Measurements from ENCODE around the gene SAMD10. TPM values are rescaled to one million over a fixed set of nuclear protein-coding genes. Genes with fewer than 3 reads are reported as not detected.

SAMD10 gene
- total and polyA plus RNA-seq, 2 of the 8 experiments (the other 6 are each of a cell fraction or from before 2014, with no cell fraction given) = 3.0 to 5.2 TPM

DNA sequence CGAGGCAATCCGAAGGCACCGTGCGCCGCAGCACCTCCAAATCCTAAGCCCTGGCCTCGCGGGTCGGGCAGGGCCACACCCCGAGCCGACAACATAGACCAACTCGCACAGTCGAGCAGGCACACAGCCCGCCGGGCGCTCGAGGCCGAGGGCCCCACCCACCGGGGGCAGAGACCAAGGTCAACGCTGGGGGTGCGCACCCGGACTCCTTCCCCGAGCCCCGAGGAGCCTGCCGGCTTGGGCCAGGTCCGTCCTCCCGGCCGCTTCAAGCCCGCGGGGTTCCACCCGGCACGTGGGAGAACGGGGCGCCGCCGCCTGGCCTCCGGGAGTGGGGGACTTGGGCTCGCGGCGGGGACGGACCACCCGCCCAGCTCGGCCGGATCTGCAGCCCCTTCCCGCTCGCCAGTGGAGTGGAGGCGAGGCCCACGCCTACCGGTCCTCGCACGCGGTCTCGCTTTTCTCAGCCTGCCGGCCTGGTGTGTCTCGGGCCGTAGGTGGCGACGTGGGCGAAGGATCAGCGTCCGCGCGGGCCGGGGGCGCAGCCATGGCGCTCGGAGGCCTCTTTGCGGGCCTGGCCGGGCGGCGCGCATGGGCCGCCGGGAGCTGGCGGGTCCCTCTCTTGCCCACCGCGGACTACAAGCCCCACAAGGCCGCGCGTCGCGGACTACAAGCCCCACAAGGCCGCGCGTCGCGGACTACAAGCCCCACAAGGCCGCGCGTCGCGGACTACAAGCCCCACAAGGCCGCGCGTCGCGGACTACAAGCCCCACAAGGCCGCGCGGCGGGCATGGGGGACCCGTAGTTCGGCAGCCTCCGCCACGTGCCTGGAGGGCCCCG, 23.4 kb downstream of the SAMD10 start, which contains the start of gene UCKL1:
Gene UCKL1, minus strand, starts transcription at position 590 of the 837 bp plus-strand sequence. Its CDS starts 44 bp downstream, at position 546.
- WGBS, 2 experiments (ENCODE audit: extremely low coverage in 1 of 2, insufficient coverage in 1 of 2, insufficient read length in 1 of 2, insufficient replicate concordance in 2 of 2, low coverage in 1 of 2, low lambda C conversion rate in 2 of 2, missing lambda C conversion rate in 1 of 2) = 1% methylated on average over 71 of the region's 105 CpGs; no CpG with 5 or more reads in 1 of the 2 experiments
- peak within 1 kb of the TSS; percentile 59 for H3K56ac ChIP-seq (replicated peaks; ENCODE audit: insufficient read length, low read depth, low read length)
- no peak within 1 kb of the TSS for H2BK20ac ChIP-seq (ENCODE audit: low read length)
- peaks cover 0 to 19% (median 12%) of the 10 kb centered on the region in 4 experiments; a peak in 6 of 7 replicates for H3K4me1 ChIP-seq (replicated peaks in 1 of 4; ENCODE audit: control insufficient read depth in 3 of 4, insufficient read depth in 4 of 4, low read length in 3 of 4)
- H3K23ac ChIP-seq (ENCODE audit: insufficient read length) = no peak within 1 kb of the TSS
- H3K4me2 ChIP-seq (ENCODE audit: insufficient read depth in 1 of 2, low read depth in 2 of 2, low read length in 2 of 2) = peak within 1 kb of the TSS; percentile 61 to 88
- H2AFZ ChIP-seq (ENCODE audit: low read length) = peak within 1 kb of the TSS; percentile 67; the same call in 1 of the 2 replicates
- H3K18ac ChIP-seq (ENCODE audit: extremely low read depth, low read length) = peak within 1 kb of the TSS; percentile 99
- no peak for FAIRE-seq
- peak within 1 kb of the TSS; percentile 21 for H2BK120ac ChIP-seq (replicated peaks; ENCODE audit: low read depth, low read length)
- peaks cover 8% of the 10 kb centered on the region; the same call in 1 of the 2 replicates for H3K23me2 ChIP-seq (ENCODE audit: low read depth, low read length)
- H3K79me1 ChIP-seq (ENCODE audit: low read depth, low read length) = peaks cover 22% of the 10 kb centered on the region
- H2BK5ac ChIP-seq (ENCODE audit: low read depth, low read length) = peak within 1 kb of the TSS; percentile 97
- no peak within 1 kb of the TSS for H2BK12ac ChIP-seq (ENCODE audit: low read depth, low read length)
- ChIA-PET POLR2A (ENCODE audit: partially characterized antibody) (interaction anchor here (0.6 to 4.0 kb wide), 12 partner anchors 12 to 435 kb away, joined by 3 to 68 read pairs (median 3); partner anchors contain the start of genes PRPF6 and TPD52L2), CTCF (ENCODE audit: partially characterized antibody) (interaction anchor here (0.7 to 2.9 kb wide), 5 partner anchors 16 to 60 kb away, joined by 3 to 14 read pairs (median 4); no protein-coding TSS in a partner anchor)
- H2AK5ac ChIP-seq (ENCODE audit: low read depth, low read length) = no peak within 1 kb of the TSS
- H3K4ac ChIP-seq (replicated peaks; ENCODE audit: insufficient read length, low read depth, low read length) = peak within 1 kb of the TSS; percentile 81
- DNase-seq (ENCODE audit: low read depth in 1 of 2, low spot score in 2 of 2) = peak in 1 of 2 experiments; percentile 91
- H4K5ac ChIP-seq (ENCODE audit: insufficient read length, low read depth, low read length) = peak within 1 kb of the TSS; percentile 95
- H4K8ac ChIP-seq (ENCODE audit: extremely low read depth, insufficient read depth, low read length) = peak within 1 kb of the TSS; percentile 91
- no peaks in the 10 kb centered on the region for H3K27me3 ChIP-seq (replicated peaks in 1 of 4; ENCODE audit: control insufficient read depth in 3 of 4, extremely low read depth in 1 of 4, insufficient read depth in 3 of 4, low read length in 3 of 4)
- H3K79me2 ChIP-seq (ENCODE audit: control insufficient read depth in 1 of 2, insufficient read depth in 2 of 2, low read length in 2 of 2) = peaks cover 17 to 45% of the 10 kb centered on the region in 2 experiments; a peak in 3 of 4 replicates
- H3K27ac ChIP-seq (ENCODE audit: low read depth, low read length) = peak within 1 kb of the TSS; percentile 69
- 0 out of 2 replicates have a peak within 1 kb of the TSS, but pooled peaks have one; percentile 29 for H2BK15ac ChIP-seq (ENCODE audit: low read length)
- H3K9ac ChIP-seq (replicated peaks in 1 of 4; ENCODE audit: extremely low read depth in 1 of 4, low read depth in 3 of 4, low read length in 3 of 4) = peak within 1 kb of the TSS; percentile 67 to 90 (median 85)
- H4K91ac ChIP-seq (replicated peaks; ENCODE audit: insufficient read length, low read length) = peak within 1 kb of the TSS; percentile 96
- peaks cover 0 to 7% (median 3%) of the 10 kb centered on the region in 4 experiments; a peak in 3 of 8 replicates for H3K36me3 ChIP-seq (ENCODE audit: control insufficient read depth in 2 of 4, insufficient read depth in 4 of 4, low read length in 3 of 4)
- H4K20me1 ChIP-seq (replicated peaks in 1 of 2; ENCODE audit: control insufficient read depth in 1 of 2, insufficient read depth in 2 of 2, low read length in 2 of 2) = peaks cover 10 to 22% of the 10 kb centered on the region in 2 experiments
- no peaks in the 10 kb centered on the region for H3K9me3 ChIP-seq (ENCODE audit: insufficient read depth in 2 of 2, low read depth in 1 of 2, low read length in 1 of 2)
- H3K14ac ChIP-seq (ENCODE audit: insufficient read length) = no peak within 1 kb of the TSS
- peak within 1 kb of the TSS; percentile 94 to 98 (median 96) for H3K4me3 ChIP-seq (ENCODE audit: extremely low read depth in 1 of 4, insufficient read depth in 2 of 4, low read depth in 3 of 4, low read length in 4 of 4)
- TF ChIP-seq NRF1 (IDR thresholded peaks at IDR 0.05; ENCODE audit: low read depth, low read length) (0 out of 2 replicates have a peak, but pooled peaks have one; percentile 11), GTF2F1 (IDR thresholded peaks at IDR 0.05; ENCODE audit: borderline replicate concordance, low read depth, low read length) (no peak), GABPA (IDR thresholded peaks at IDR 0.05; ENCODE audit: borderline replicate concordance, insufficient read depth, low read length) (no peak), ATF3 (IDR thresholded peaks at IDR 0.05; ENCODE audit: insufficient read depth, low read depth, low read length) (peak; percentile 76; the same call in 1 of the 2 replicates), SP1 (IDR thresholded peaks at IDR 0.05; ENCODE audit: low read depth, low read length) (peak; percentile 65; the same call in 1 of the 2 replicates), POLR2A (IDR thresholded peaks at IDR 0.05; ENCODE audit: control extremely low read depth in 1 of 2, low read depth in 2 of 2, low read length in 2 of 2) (peak in 1 of 2 experiments; percentile 84; a peak in 1 of 3 replicates), USF2 (IDR thresholded peaks at IDR 0.05; ENCODE audit: low read length) (peak; percentile 69; the same call in 1 of the 2 replicates), KDM4A (IDR thresholded peaks at IDR 0.05; ENCODE audit: low read depth, low read length, severe bottlenecking) (peak; percentile 89), YY1 (IDR thresholded peaks at IDR 0.05; ENCODE audit: low read depth, low read length) (peak; percentile 89)

Measured in H1 (cell line).